Tibial nerve (tissue), 4 donors: ENCODE results near the gene OR6S1. TPM values are rescaled to one million over a fixed set of nuclear protein-coding genes. Genes with fewer than 3 reads are reported as not detected.

Experiments used
- DNase-seq, 2 donors: peaks; one replicate each; pipeline ENCODE4 v3.0.0-alpha.2; 2019; ENCODE audit warnings: low spot score in 2 of 2
- H3K27ac ChIP-seq, 4 donors: fragments of 200-600 bp; sonication (generic) in 3 of 4; one replicate each; pipeline ENCODE4 v1.5.1; 2017 to 2019; ENCODE audit warnings: mild to moderate bottlenecking in 1 of 4
- H3K27me3 ChIP-seq, 2 donors: fragments of 200-600 bp; sonication (generic) in 1 of 2; one replicate each; pipeline versions ENCODE4 v1.5.1 to v1.6.0; 2017 to 2019
- H3K36me3 ChIP-seq, 3 donors: fragments of 200-600 bp; sonication (generic); one replicate each; pipeline ENCODE4 v1.5.1; 2018 to 2019
- H3K4me1 ChIP-seq, 4 donors: fragments of 200-600 bp; sonication (generic) in 3 of 4; one replicate each; pipeline ENCODE4 v1.5.1; 2017 to 2019
- H3K4me3 ChIP-seq, 4 donors: fragments of 200-600 bp; sonication (generic) in 3 of 4; one replicate each; pipeline ENCODE4 v1.5.1; 2017 to 2019; ENCODE audit warnings: mild to moderate bottlenecking in 1 of 4, moderate library complexity in 1 of 4
- H3K9me3 ChIP-seq, 4 donors: fragments of 200-600 bp; sonication (generic) in 3 of 4; one replicate each; pipeline ENCODE4 v1.5.1; 2017 to 2019
- CTCF ChIP-seq, 5 experiments: fragments of 200-600 bp in 3 of 5; fragments of 450-650 bp in 2 of 5; sonication (generic) in 3 of 5; IDR thresholded peaks; one replicate each; pipeline ENCODE4 v1.5.1; 2016 to 2019; ENCODE audit warnings: antibody characterized with exemption in 5 of 5, mild to moderate bottlenecking in 3 of 5, moderate library complexity in 2 of 5
- EP300 ChIP-seq, 2 donors: sonication (generic); formaldehyde crosslinking; IDR thresholded peaks; one replicate each; pipeline ENCODE4 v1.6.1; 2017; ENCODE audit warnings: antibody characterized with exemption in 2 of 2, mild to moderate bottlenecking in 1 of 2
- POLR2A ChIP-seq, 2 donors: fragments of 450-650 bp; IDR thresholded peaks; one replicate each; pipeline ENCODE4 v1.6.1; 2017; ENCODE audit warnings: antibody characterized with exemption in 2 of 2, mild to moderate bottlenecking in 2 of 2, moderate library complexity in 2 of 2
- WGBS, 2 donors: methylation state at CpG; one replicate each; pipeline ENCODE4 v1.1.5; 2018; 5-methylcytosine and 5-hydroxymethylcytosine counted together
- total RNA-seq, 4 donors: library from RNA; depleted of rRNA; stranded (reverse); fragments of >200 nt; gene quantifications; one replicate each; pipeline ENCODE4 v1.1.0, GENCODE V29; 2016

OR6S1 gene
- total RNA-seq, 4 donors from 2014 or later = not detected

GRCh38 chr14:20632831-20633691 is 8.4 kb downstream of the OR6S1 start:
- no peaks in the 10 kb centered on the region for H3K27me3 ChIP-seq
- TF ChIP-seq POLR2A (IDR thresholded peaks at IDR 0.05) (no peak), CTCF (IDR thresholded peaks at IDR 0.05) (no peak), EP300 (IDR thresholded peaks at IDR 0.05) (no peak)
- peak overlapping the region in 1 of 4 donors; percentile 54 for H3K27ac ChIP-seq
- no peaks in the 10 kb centered on the region for H3K36me3 ChIP-seq
- WGBS, 2 donors = 3 to 4% methylated on average over 35 to 45 of the region's 45 CpGs
- peak overlapping the region; percentile 14 to 50 (median 31) for H3K4me3 ChIP-seq
- no peaks in the 10 kb centered on the region for H3K9me3 ChIP-seq
- DNase-seq = peak in 1 of 2 donors; percentile 34
- peaks cover 0 to 43% (median 18%) of the 10 kb centered on the region in 4 donors for H3K4me1 ChIP-seq

- WGBS, 2 donors = 2 to 3% methylated on average over 19 of the region's 19 CpGs
Observed at GRCh38 chr14:20632448-20632830, 9.1 kb downstream of the OR6S1 start.

GRCh38 chr14:20631880-20632389 is 9.6 kb downstream of the OR6S1 start:
- peak overlapping the region in 1 of 4 donors; percentile 54 for H3K27ac ChIP-seq
- no peaks in the 10 kb centered on the region for H3K9me3 ChIP-seq
- H3K27me3 ChIP-seq = no peaks in the 10 kb centered on the region
- H3K4me3 ChIP-seq = peak overlapping the region; percentile 14 to 50 (median 31)
- no peaks in the 10 kb centered on the region for H3K36me3 ChIP-seq
- peaks cover 0 to 53% (median 18%) of the 10 kb centered on the region in 4 donors for H3K4me1 ChIP-seq
- DNase-seq = peak; percentile 51 to 78
- WGBS, 2 donors = 1 to 2% methylated on average over 18 of the region's 18 CpGs
- TF ChIP-seq CTCF (IDR thresholded peaks at IDR 0.05) (no peak), POLR2A (IDR thresholded peaks at IDR 0.05) (no peak)

More at GRCh38 chr14:20632448-20632830, 9.1 kb downstream of the OR6S1 start:
- Histone ChIP-seq H3K27me3 (no peaks in the 10 kb centered on the region), H3K27ac (peak overlapping the region in 1 of 4 donors; percentile 54), H3K4me3 (peak overlapping the region; percentile 14 to 50 (median 31)), H3K36me3 (no peaks in the 10 kb centered on the region), H3K4me1 (peaks cover 0 to 49% (median 18%) of the 10 kb centered on the region in 4 donors), H3K9me3 (no peaks in the 10 kb centered on the region)
- TF ChIP-seq POLR2A (IDR thresholded peaks at IDR 0.05) (no peak), EP300 (IDR thresholded peaks at IDR 0.05) (no peak), CTCF (IDR thresholded peaks at IDR 0.05) (no peak)
- no peak for DNase-seq

GRCh38 chr14:20631023-20631879 is 10.2 kb downstream of the OR6S1 start:
- Histone ChIP-seq H3K4me1 (peaks cover 0 to 60% (median 21%) of the 10 kb centered on the region in 4 donors), H3K36me3 (no peaks in the 10 kb centered on the region), H3K4me3 (peak overlapping the region; percentile 14 to 50 (median 31)), H3K27ac (peak overlapping the region in 2 of 4 donors; percentile 47 to 54), H3K27me3 (no peaks in the 10 kb centered on the region), H3K9me3 (no peaks in the 10 kb centered on the region)
- 1 to 2% methylated on average over 19 of the region's 19 CpGs for WGBS, 2 donors
- no peak for TF ChIP-seq POLR2A (IDR thresholded peaks at IDR 0.05)
- no peak for TF ChIP-seq CTCF (IDR thresholded peaks at IDR 0.05)
- no peak for TF ChIP-seq EP300 (IDR thresholded peaks at IDR 0.05)
- peak in 1 of 2 donors; percentile 61 for DNase-seq
